NT2/D1 (cell line): ENCODE results near the gene BFSP1.

Experiments used
- SUZ12 ChIP-seq: IDR thresholded peaks from 2 replicates; pipeline ENCODE4 v1.6.1; 2011; ENCODE audit not compliant: insufficient read length, insufficient read depth; ENCODE audit errors: extremely low read depth
- YY1 ChIP-seq: IDR thresholded peaks from 2 replicates; pipeline ENCODE4 v1.6.1; 2011; ENCODE audit not compliant: insufficient read length, insufficient read depth
- ZNF274 ChIP-seq: IDR thresholded peaks from 2 replicates; pipeline ENCODE4 v1.6.1; 2011; ENCODE audit warnings: mild to moderate bottlenecking, low read depth, low read length

GRCh38 chr20:17463711-17464110, 67.5 kb downstream of the BFSP1 start:
- no peak for TF ChIP-seq YY1
- no peak for TF ChIP-seq ZNF274
- TF ChIP-seq SUZ12: no peak
